A172 (cell line): ENCODE measurements around the gene APOLD1. TPM values are rescaled to one million over a fixed set of nuclear protein-coding genes. Genes with fewer than 3 reads are reported as not detected.
A peak's percentile ranks its signal among the peaks of the same experiment; 100 is the strongest.
"Not testable (repeated sequence)": the region's sequence is repeated elsewhere in the genome, so short reads cannot be mapped to it uniquely, and the experiment has no call there.

ENCODE experiments used
- DNase-seq: peaks from one replicate; pipeline ENCODE4 v3.0.0-alpha.2; 2015; ENCODE audit warnings: low spot score
- total RNA-seq: library from RNA; depleted of rRNA; stranded (reverse); fragments of >200 nt; shearing (Covaris generic); gene quantifications from 2 replicates; pipeline ENCODE4 v1.2.3, GENCODE V29; 2014

The APOLD1 gene
- total RNA-seq, 1 experiment from 2014 or later = 3.5 TPM

- not testable (repeated sequence) for DNase-seq
Measured at GRCh38 chr12:12807517-12807903, 22.1 kb downstream of the APOLD1 start.

- DNase-seq = no peak
Measured at GRCh38 chr12:12807970-12808702, 22.7 kb downstream of the APOLD1 start.

GRCh38 chr12:12810553-12811021 lies 25.1 kb downstream of the APOLD1 start:
- no peak for DNase-seq

GRCh38 chr12:12811343-12811742 lies 25.9 kb downstream of the APOLD1 start:
- no peak for DNase-seq

- no peak for DNase-seq
Measured at GRCh38 chr12:12812174-12812573, 26.7 kb downstream of the APOLD1 start.

- DNase-seq = no peak
Measured at GRCh38 chr12:12812618-12813119, 27.2 kb downstream of the APOLD1 start.

GRCh38 chr12:12813120-12814101 lies 28.0 kb downstream of the APOLD1 start, which contains the start of gene DDX47:
DDX47 (plus strand) TSS chr12:12813346; CDS start chr12:12813368, 22 bp downstream.
- DNase-seq = peak; percentile 74

GRCh38 chr12:12817616-12818015 lies 32.2 kb downstream of the APOLD1 start:
- no peak for DNase-seq

GRCh38 chr12:12818701-12819100 lies 33.2 kb downstream of the APOLD1 start:
- no peak for DNase-seq

GRCh38 chr12:12819221-12819620 lies 33.8 kb downstream of the APOLD1 start:
- DNase-seq = no peak

GRCh38 chr12:12819752-12820311 lies 34.4 kb downstream of the APOLD1 start:
- peak; percentile 97 for DNase-seq

GRCh38 chr12:12820376-12820775 lies 34.9 kb downstream of the APOLD1 start:
- not testable (repeated sequence) for DNase-seq

- no peak for DNase-seq
Measured at GRCh38 chr12:12821975-12822374, 36.5 kb downstream of the APOLD1 start.

- peak; percentile 58 for DNase-seq
Measured at GRCh38 chr12:12822886-12823285, 37.4 kb downstream of the APOLD1 start.

- DNase-seq = peak; percentile 85
Measured at GRCh38 chr12:12823300-12823699, 37.8 kb downstream of the APOLD1 start.

GRCh38 chr12:12823811-12824210 lies 38.4 kb downstream of the APOLD1 start:
- DNase-seq = peak; percentile 61

GRCh38 chr12:12835378-12836146 lies 50.1 kb downstream of the APOLD1 start:
- DNase-seq = peak; percentile 89

GRCh38 chr12:12836571-12836970 lies 51.1 kb downstream of the APOLD1 start:
- DNase-seq = no peak

- peak; percentile 82 for DNase-seq
Measured at GRCh38 chr12:12837025-12837812, 51.8 kb downstream of the APOLD1 start.

- no peak for DNase-seq
Measured at GRCh38 chr12:12837813-12838153, 52.3 kb downstream of the APOLD1 start.
